GM12878 (cell line): ENCODE data around the gene PERCC1.

ENCODE experiments used
- BMI1 ChIP-seq: fragments of 450-650 bp; IDR thresholded peaks from 2 replicates; pipeline ENCODE4 v1.6.1; 2016; ENCODE audit warnings: mild to moderate bottlenecking, moderate library complexity, borderline replicate concordance
- CBX5 ChIP-seq: sonication (generic); IDR thresholded peaks from 2 replicates; pipeline ENCODE4 v1.6.1; 2016; ENCODE audit warnings: low read depth, moderate library complexity, mild to moderate bottlenecking, inconsistent platforms
- EZH2 ChIP-seq: IDR thresholded peaks from 2 replicates; pipeline ENCODE4 v1.6.1; 2012; ENCODE audit warnings: low read depth, mild to moderate bottlenecking, control low read depth, inconsistent platforms, low read length, borderline replicate concordance; ENCODE audit not compliant: control insufficient read depth
- GABPA ChIP-seq: IDR thresholded peaks from 2 replicates; pipeline ENCODE4 v1.6.1; 2014; ENCODE audit warnings: antibody characterized with exemption, low read depth, mild to moderate bottlenecking, inconsistent platforms
- HDAC6 ChIP-seq: fragments of 200-600 bp; sonication (generic); IDR thresholded peaks from one replicate; pipeline ENCODE4 v1.8.0; 2017; ENCODE audit warnings: antibody characterized with exemption; ENCODE audit not compliant: unreplicated experiment
- SIX5 ChIP-seq: IDR thresholded peaks from 2 replicates; pipeline ENCODE4 v1.6.1; 2011; ENCODE audit warnings: mild to moderate bottlenecking, low read depth, low read length, moderate library complexity; ENCODE audit not compliant: severe bottlenecking
- SPI1 ChIP-seq: IDR thresholded peaks from 2 replicates; pipeline ENCODE4 v1.6.1; 2011; ENCODE audit warnings: low read depth, mild to moderate bottlenecking, low read length, moderate library complexity, borderline replicate concordance; ENCODE audit not compliant: insufficient read depth
- TARDBP ChIP-seq: IDR thresholded peaks from 2 replicates; pipeline ENCODE4 v1.6.1; 2016; ENCODE audit warnings: borderline replicate concordance
- ZNF274 ChIP-seq: IDR thresholded peaks from one replicate; pipeline ENCODE4 v1.8.0; 2011; ENCODE audit not compliant: insufficient read length, insufficient read depth
- ZNF384 ChIP-seq: IDR thresholded peaks from 2 replicates; pipeline ENCODE4 v1.6.1; 2012; ENCODE audit warnings: low read depth, mild to moderate bottlenecking, low read length, improper control_type of control experiment, borderline replicate concordance
- TF ChIP-seq, protein P1 (sequence below): fragments of 450-650 bp; IDR thresholded peaks from 2 replicates; pipeline ENCODE4 v1.6.1; 2017; ENCODE audit warnings: mild to moderate bottlenecking
- TF ChIP-seq, protein P2 (sequence below), 3 experiments: IDR thresholded peaks in 2 of 3; conservative IDR thresholded peaks in 1 of 3; 2 replicates each; pipeline ENCODE4 v1.5.1; 2011; ENCODE audit warnings: low read depth in 3 of 3, low read length in 3 of 3, mild to moderate bottlenecking in 3 of 3, control low read depth in 2 of 3, moderate library complexity in 2 of 3, inconsistent platforms in 1 of 3, mixed read lengths in 1 of 3; ENCODE audit not compliant: control insufficient read depth in 2 of 3, insufficient read depth in 1 of 3; ENCODE audit errors: extremely low read depth in 1 of 3
- TF ChIP-seq, protein P3 (sequence below): IDR thresholded peaks from 2 replicates; pipeline ENCODE4 v1.6.1; 2012; ENCODE audit warnings: mild to moderate bottlenecking, low read depth, low read length
- TF ChIP-seq, protein P4 (sequence below): IDR thresholded peaks from 2 replicates; pipeline ENCODE4 v1.6.1; 2011; ENCODE audit warnings: low read depth, low read length, improper control_type of control experiment, borderline replicate concordance

DNA sequence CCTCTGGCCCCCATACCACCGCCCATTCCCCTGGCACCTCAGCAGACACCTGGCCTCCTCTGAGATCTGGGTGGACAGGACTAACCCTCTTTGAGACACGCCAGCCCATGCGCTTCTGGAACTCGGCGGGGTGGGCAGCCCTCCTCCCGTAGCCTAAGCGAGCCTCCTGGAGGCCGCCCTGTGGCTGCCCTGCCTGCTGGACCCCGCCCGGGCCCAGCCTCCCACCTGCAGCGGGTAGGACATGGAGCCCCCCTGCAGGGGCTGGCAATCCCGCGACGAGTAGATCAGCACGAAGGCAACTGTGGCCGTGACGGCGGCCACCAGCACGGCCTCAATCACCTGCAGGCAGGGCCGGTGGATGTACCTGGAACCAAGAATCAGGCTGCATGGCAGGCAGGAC lies 21.7 kb downstream of the PERCC1 start:
- no peak for TF ChIP-seq CBX5
- TF ChIP-seq, protein P1, sequence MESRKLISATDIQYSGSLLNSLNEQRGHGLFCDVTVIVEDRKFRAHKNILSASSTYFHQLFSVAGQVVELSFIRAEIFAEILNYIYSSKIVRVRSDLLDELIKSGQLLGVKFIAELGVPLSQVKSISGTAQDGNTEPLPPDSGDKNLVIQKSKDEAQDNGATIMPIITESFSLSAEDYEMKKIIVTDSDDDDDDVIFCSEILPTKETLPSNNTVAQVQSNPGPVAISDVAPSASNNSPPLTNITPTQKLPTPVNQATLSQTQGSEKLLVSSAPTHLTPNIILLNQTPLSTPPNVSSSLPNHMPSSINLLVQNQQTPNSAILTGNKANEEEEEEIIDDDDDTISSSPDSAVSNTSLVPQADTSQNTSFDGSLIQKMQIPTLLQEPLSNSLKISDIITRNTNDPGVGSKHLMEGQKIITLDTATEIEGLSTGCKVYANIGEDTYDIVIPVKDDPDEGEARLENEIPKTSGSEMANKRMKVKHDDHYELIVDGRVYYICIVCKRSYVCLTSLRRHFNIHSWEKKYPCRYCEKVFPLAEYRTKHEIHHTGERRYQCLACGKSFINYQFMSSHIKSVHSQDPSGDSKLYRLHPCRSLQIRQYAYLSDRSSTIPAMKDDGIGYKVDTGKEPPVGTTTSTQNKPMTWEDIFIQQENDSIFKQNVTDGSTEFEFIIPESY: no peak
- TF ChIP-seq, protein P2, sequence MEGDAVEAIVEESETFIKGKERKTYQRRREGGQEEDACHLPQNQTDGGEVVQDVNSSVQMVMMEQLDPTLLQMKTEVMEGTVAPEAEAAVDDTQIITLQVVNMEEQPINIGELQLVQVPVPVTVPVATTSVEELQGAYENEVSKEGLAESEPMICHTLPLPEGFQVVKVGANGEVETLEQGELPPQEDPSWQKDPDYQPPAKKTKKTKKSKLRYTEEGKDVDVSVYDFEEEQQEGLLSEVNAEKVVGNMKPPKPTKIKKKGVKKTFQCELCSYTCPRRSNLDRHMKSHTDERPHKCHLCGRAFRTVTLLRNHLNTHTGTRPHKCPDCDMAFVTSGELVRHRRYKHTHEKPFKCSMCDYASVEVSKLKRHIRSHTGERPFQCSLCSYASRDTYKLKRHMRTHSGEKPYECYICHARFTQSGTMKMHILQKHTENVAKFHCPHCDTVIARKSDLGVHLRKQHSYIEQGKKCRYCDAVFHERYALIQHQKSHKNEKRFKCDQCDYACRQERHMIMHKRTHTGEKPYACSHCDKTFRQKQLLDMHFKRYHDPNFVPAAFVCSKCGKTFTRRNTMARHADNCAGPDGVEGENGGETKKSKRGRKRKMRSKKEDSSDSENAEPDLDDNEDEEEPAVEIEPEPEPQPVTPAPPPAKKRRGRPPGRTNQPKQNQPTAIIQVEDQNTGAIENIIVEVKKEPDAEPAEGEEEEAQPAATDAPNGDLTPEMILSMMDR (IDR thresholded peaks at IDR 0.05 in 2 of 3, conservative IDR thresholded peaks at IDR 0.05 in 1 of 3; ENCODE audit: control insufficient read depth in 2 of 3, extremely low read depth in 1 of 3, insufficient read depth in 1 of 3, low read depth in 3 of 3, low read length in 3 of 3): no peak
- TF ChIP-seq HDAC6: no peak
- no peak for TF ChIP-seq TARDBP
- TF ChIP-seq, protein P3, sequence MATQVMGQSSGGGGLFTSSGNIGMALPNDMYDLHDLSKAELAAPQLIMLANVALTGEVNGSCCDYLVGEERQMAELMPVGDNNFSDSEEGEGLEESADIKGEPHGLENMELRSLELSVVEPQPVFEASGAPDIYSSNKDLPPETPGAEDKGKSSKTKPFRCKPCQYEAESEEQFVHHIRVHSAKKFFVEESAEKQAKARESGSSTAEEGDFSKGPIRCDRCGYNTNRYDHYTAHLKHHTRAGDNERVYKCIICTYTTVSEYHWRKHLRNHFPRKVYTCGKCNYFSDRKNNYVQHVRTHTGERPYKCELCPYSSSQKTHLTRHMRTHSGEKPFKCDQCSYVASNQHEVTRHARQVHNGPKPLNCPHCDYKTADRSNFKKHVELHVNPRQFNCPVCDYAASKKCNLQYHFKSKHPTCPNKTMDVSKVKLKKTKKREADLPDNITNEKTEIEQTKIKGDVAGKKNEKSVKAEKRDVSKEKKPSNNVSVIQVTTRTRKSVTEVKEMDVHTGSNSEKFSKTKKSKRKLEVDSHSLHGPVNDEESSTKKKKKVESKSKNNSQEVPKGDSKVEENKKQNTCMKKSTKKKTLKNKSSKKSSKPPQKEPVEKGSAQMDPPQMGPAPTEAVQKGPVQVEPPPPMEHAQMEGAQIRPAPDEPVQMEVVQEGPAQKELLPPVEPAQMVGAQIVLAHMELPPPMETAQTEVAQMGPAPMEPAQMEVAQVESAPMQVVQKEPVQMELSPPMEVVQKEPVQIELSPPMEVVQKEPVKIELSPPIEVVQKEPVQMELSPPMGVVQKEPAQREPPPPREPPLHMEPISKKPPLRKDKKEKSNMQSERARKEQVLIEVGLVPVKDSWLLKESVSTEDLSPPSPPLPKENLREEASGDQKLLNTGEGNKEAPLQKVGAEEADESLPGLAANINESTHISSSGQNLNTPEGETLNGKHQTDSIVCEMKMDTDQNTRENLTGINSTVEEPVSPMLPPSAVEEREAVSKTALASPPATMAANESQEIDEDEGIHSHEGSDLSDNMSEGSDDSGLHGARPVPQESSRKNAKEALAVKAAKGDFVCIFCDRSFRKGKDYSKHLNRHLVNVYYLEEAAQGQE: no peak
- TF ChIP-seq ZNF274: no peak
- no peak for TF ChIP-seq ZNF384
- TF ChIP-seq EZH2: no peak
- TF ChIP-seq, protein P4, sequence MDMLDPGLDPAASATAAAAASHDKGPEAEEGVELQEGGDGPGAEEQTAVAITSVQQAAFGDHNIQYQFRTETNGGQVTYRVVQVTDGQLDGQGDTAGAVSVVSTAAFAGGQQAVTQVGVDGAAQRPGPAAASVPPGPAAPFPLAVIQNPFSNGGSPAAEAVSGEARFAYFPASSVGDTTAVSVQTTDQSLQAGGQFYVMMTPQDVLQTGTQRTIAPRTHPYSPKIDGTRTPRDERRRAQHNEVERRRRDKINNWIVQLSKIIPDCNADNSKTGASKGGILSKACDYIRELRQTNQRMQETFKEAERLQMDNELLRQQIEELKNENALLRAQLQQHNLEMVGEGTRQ: no peak
- TF ChIP-seq SIX5: no peak
- no peak for TF ChIP-seq BMI1
- TF ChIP-seq GABPA: no peak
- no peak for TF ChIP-seq SPI1
